Measurements from ENCODE around the gene MCM9. TPM values are rescaled to one million over a fixed set of nuclear protein-coding genes. Genes with fewer than 3 reads are reported as not detected.

MCM9 gene
- total RNA-seq, 1 donor from 2014 or later, result 10.1 TPM

GRCh38 chr6:118908441-118908840, 26.5 kb downstream of the MCM9 start:
- no peak overlapping the region for H2AFZ ChIP-seq (ENCODE audit: low read depth, low read length)
- peaks cover 9% of the 10 kb centered on the region for H3K36me3 Mint-ChIP-seq (ENCODE audit: low read depth, unreplicated experiment)
- TF ChIP-seq EZH2 (IDR thresholded peaks at IDR 0.05; ENCODE audit: insufficient read depth, low read length), result no peak
- TF ChIP-seq CTCF (IDR thresholded peaks at IDR 0.05; ENCODE audit: insufficient read depth, low read depth, low read length), result no peak
- no peaks in the 10 kb centered on the region for H3K9me3 ChIP-seq (ENCODE audit: insufficient read depth, low read depth, low read length)
- H3K4me1 Mint-ChIP-seq (ENCODE audit: low read depth, unreplicated experiment), result peaks cover 33% of the 10 kb centered on the region
- H3K4me3 ChIP-seq (ENCODE audit: insufficient read depth, low read depth, low read length), result no peak overlapping the region
- H3K27me3 ChIP-seq (ENCODE audit: insufficient read depth, low read length), result no peaks in the 10 kb centered on the region
- no peak overlapping the region for H3K9ac ChIP-seq (ENCODE audit: low read length)
- peak overlapping the region; percentile 34 for H3K4me3 Mint-ChIP-seq (ENCODE audit: unreplicated experiment)
- no peaks in the 10 kb centered on the region for H4K20me1 ChIP-seq (ENCODE audit: insufficient read depth, low read length)
- no peak overlapping the region for H3K27ac ChIP-seq (ENCODE audit: low read depth, low read length)
- DNase-seq (ENCODE audit: low read depth) (peak; percentile 62), FAIRE-seq (no peak)
- H3K79me2 ChIP-seq (ENCODE audit: insufficient read depth, low read length), result peaks cover 32% of the 10 kb centered on the region
- H3K36me3 ChIP-seq (ENCODE audit: insufficient read depth, low read length), result peaks cover 34% of the 10 kb centered on the region
- H3K27ac Mint-ChIP-seq (ENCODE audit: unreplicated experiment), result peak overlapping the region; percentile 81
- peaks cover 5% of the 10 kb centered on the region for H3K4me1 ChIP-seq (ENCODE audit: insufficient read depth, low read length)
- no peaks in the 10 kb centered on the region for H3K27me3 Mint-ChIP-seq (ENCODE audit: low read depth, unreplicated experiment)
- H3K9me3 Mint-ChIP-seq (ENCODE audit: unreplicated experiment), result no peaks in the 10 kb centered on the region
- H3K4me2 ChIP-seq (ENCODE audit: low read length), result no peak overlapping the region

- H2AFZ ChIP-seq (ENCODE audit: low read depth, low read length), result no peak overlapping the region
- H3K9ac ChIP-seq (ENCODE audit: low read length), result no peak overlapping the region
- no peak for FAIRE-seq
- Mint-ChIP-seq H3K27me3 (ENCODE audit: low read depth, unreplicated experiment) (no peaks in the 10 kb centered on the region), H3K36me3 (ENCODE audit: low read depth, unreplicated experiment) (peaks cover 13% of the 10 kb centered on the region), H3K4me1 (ENCODE audit: low read depth, unreplicated experiment) (peaks cover 51% of the 10 kb centered on the region), H3K27ac (ENCODE audit: unreplicated experiment) (peak overlapping the region; percentile 41), H3K4me3 (ENCODE audit: unreplicated experiment) (peak overlapping the region; percentile 45), H3K9me3 (ENCODE audit: unreplicated experiment) (no peaks in the 10 kb centered on the region)
- H3K36me3 ChIP-seq (ENCODE audit: insufficient read depth, low read length), result peaks cover 40% of the 10 kb centered on the region
- no peak for TF ChIP-seq EZH2 (IDR thresholded peaks at IDR 0.05; ENCODE audit: insufficient read depth, low read length)
- no peak for TF ChIP-seq CTCF (IDR thresholded peaks at IDR 0.05; ENCODE audit: insufficient read depth, low read depth, low read length)
- no peak overlapping the region for H3K4me3 ChIP-seq (ENCODE audit: insufficient read depth, low read depth, low read length)
- peaks cover 15% of the 10 kb centered on the region for H3K4me1 ChIP-seq (ENCODE audit: insufficient read depth, low read length)
- H3K4me2 ChIP-seq (ENCODE audit: low read length), result no peak overlapping the region
- no peaks in the 10 kb centered on the region for H4K20me1 ChIP-seq (ENCODE audit: insufficient read depth, low read length)
- no peak for DNase-seq (ENCODE audit: low read depth)
- peaks cover 56% of the 10 kb centered on the region for H3K79me2 ChIP-seq (ENCODE audit: insufficient read depth, low read length)
- H3K27ac ChIP-seq (ENCODE audit: low read depth, low read length), result no peak overlapping the region
- H3K9me3 ChIP-seq (ENCODE audit: insufficient read depth, low read depth, low read length), result no peaks in the 10 kb centered on the region
- H3K27me3 ChIP-seq (ENCODE audit: insufficient read depth, low read length), result no peaks in the 10 kb centered on the region
Measured at GRCh38 chr6:118905851-118906250, 29.1 kb downstream of the MCM9 start.

- no peak overlapping the region for H3K9ac ChIP-seq (ENCODE audit: low read length)
Measured at GRCh38 chr6:118905084-118905483, 29.9 kb downstream of the MCM9 start.

More at GRCh38 chr6:118905084-118905483, 29.9 kb downstream of the MCM9 start:
- H3K4me2 ChIP-seq (ENCODE audit: low read length), result no peak overlapping the region
- Mint-ChIP-seq H3K27me3 (ENCODE audit: low read depth, unreplicated experiment) (no peaks in the 10 kb centered on the region), H3K9me3 (ENCODE audit: unreplicated experiment) (no peaks in the 10 kb centered on the region), H3K27ac (ENCODE audit: unreplicated experiment) (no peak overlapping the region), H3K4me1 (ENCODE audit: low read depth, unreplicated experiment) (peaks cover 58% of the 10 kb centered on the region), H3K4me3 (ENCODE audit: unreplicated experiment) (no peak overlapping the region), H3K36me3 (ENCODE audit: low read depth, unreplicated experiment) (peaks cover 8% of the 10 kb centered on the region)
- no peak overlapping the region for H3K4me3 ChIP-seq (ENCODE audit: insufficient read depth, low read depth, low read length)
- H3K27me3 ChIP-seq (ENCODE audit: insufficient read depth, low read length), result no peaks in the 10 kb centered on the region
- H4K20me1 ChIP-seq (ENCODE audit: insufficient read depth, low read length), result peaks cover 5% of the 10 kb centered on the region
- DNase-seq (ENCODE audit: low read depth) (no peak), FAIRE-seq (no peak)
- no peaks in the 10 kb centered on the region for H3K9me3 ChIP-seq (ENCODE audit: insufficient read depth, low read depth, low read length)
- peaks cover 20% of the 10 kb centered on the region for H3K4me1 ChIP-seq (ENCODE audit: insufficient read depth, low read length)
- H3K79me2 ChIP-seq (ENCODE audit: insufficient read depth, low read length), result peaks cover 63% of the 10 kb centered on the region
- H3K27ac ChIP-seq (ENCODE audit: low read depth, low read length), result no peak overlapping the region
- TF ChIP-seq CTCF (IDR thresholded peaks at IDR 0.05; ENCODE audit: insufficient read depth, low read depth, low read length) (no peak), EZH2 (IDR thresholded peaks at IDR 0.05; ENCODE audit: insufficient read depth, low read length) (no peak)
- H2AFZ ChIP-seq (ENCODE audit: low read depth, low read length), result no peak overlapping the region
- peaks cover 43% of the 10 kb centered on the region for H3K36me3 ChIP-seq (ENCODE audit: insufficient read depth, low read length)

Data from astrocyte (in vitro differentiated cells and primary cell).